NT2/D1 (cell line): ENCODE data around the gene WASL.

Experiments
- DNase-seq: peaks from one replicate; pipeline ENCODE4 v3.0.0-alpha.2; 2011; ENCODE audit warnings: low read depth, low spot score
- H3K27me3 ChIP-seq: 2 replicates; pipeline ENCODE4 v1.6.0; 2011; ENCODE audit warnings: mild to moderate bottlenecking; ENCODE audit not compliant: insufficient read length, insufficient read depth
- H3K36me3 ChIP-seq: 2 replicates; pipeline ENCODE4 v1.6.1; 2011; ENCODE audit warnings: mild to moderate bottlenecking, low read length, mixed read lengths; ENCODE audit not compliant: insufficient read depth, insufficient read length
- H3K4me1 ChIP-seq: 2 replicates; pipeline ENCODE4 v1.5.1; 2011; ENCODE audit not compliant: insufficient read depth, insufficient read length
- H3K4me3 ChIP-seq: 2 replicates; pipeline ENCODE4 v1.5.1; 2011; ENCODE audit warnings: low read depth; ENCODE audit not compliant: insufficient read length
- H3K9ac ChIP-seq: 2 replicates; pipeline ENCODE4 v1.6.0; 2011; ENCODE audit warnings: low read depth; ENCODE audit not compliant: insufficient read length
- H3K9me3 ChIP-seq: 2 replicates; pipeline ENCODE4 v1.5.1; 2011; ENCODE audit warnings: mild to moderate bottlenecking, low read length; ENCODE audit not compliant: insufficient read depth
- SUZ12 ChIP-seq: IDR thresholded peaks from 2 replicates; pipeline ENCODE4 v1.6.1; 2011; ENCODE audit not compliant: insufficient read length, insufficient read depth; ENCODE audit errors: extremely low read depth
- YY1 ChIP-seq: IDR thresholded peaks from 2 replicates; pipeline ENCODE4 v1.6.1; 2011; ENCODE audit not compliant: insufficient read length, insufficient read depth
- ZNF274 ChIP-seq: IDR thresholded peaks from 2 replicates; pipeline ENCODE4 v1.6.1; 2011; ENCODE audit warnings: mild to moderate bottlenecking, low read depth, low read length

Gene WASL

DNA sequence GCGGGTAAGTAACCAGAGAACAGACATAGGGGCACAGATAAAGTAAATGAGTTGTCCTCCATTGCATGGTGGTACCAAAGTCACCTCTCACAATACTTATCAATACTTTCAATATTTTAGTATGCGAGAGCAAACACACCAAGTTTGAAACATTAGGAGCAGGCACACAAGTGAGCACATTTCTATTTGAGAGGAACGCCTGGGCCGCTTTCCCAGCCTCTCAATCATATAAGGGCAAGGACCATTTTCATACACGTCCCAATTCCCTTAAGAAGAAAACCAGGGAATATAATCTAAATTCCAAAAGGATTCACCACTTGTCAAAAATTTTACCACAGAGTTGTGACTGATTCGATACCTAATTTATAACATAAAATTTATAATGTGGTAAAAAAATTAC is 85.6 kb downstream of the WASL start:
- Histone ChIP-seq H3K4me3 (no peak overlapping the region), H3K9me3 (no peaks in the 10 kb centered on the region), H3K4me1 (no peaks in the 10 kb centered on the region), H3K27me3 (no peaks in the 10 kb centered on the region), H3K36me3 (no peaks in the 10 kb centered on the region), H3K9ac (no peak overlapping the region)
- TF ChIP-seq ZNF274 (no peak), YY1 (no peak), SUZ12 (no peak)
- DNase-seq = no peak

DNA sequence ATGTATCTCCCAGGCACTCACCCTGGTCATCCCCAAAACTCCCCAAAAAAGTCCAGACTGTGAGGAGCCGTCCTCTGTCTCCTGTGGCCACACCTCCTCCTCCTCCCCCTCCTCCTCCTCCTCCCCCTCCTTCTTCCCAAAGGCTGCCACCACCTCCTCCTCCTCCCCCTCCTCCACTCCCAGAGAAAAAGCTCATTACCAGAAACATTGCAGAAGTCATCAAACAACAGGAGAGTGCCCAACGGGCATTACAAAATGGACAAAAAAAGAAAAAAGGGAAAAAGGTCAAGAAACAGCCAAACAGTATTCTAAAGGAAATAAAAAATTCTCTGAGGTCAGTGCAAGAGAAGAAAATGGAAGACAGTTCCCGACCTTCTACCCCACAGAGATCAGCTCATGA is 86.0 kb downstream of the WASL start:
- TF ChIP-seq SUZ12 (no peak), ZNF274 (no peak), YY1 (no peak)
- H3K27me3 ChIP-seq = no peaks in the 10 kb centered on the region
- H3K9me3 ChIP-seq = no peaks in the 10 kb centered on the region
- DNase-seq = no peak
- no peak overlapping the region for H3K4me3 ChIP-seq
- H3K9ac ChIP-seq = no peak overlapping the region
- no peaks in the 10 kb centered on the region for H3K36me3 ChIP-seq
- H3K4me1 ChIP-seq = no peaks in the 10 kb centered on the region

GRCh38 chr7:123662293-123662692 is 86.5 kb downstream of the WASL start:
- Histone ChIP-seq H3K27me3 (no peaks in the 10 kb centered on the region), H3K36me3 (no peaks in the 10 kb centered on the region), H3K4me1 (no peaks in the 10 kb centered on the region), H3K9me3 (no peaks in the 10 kb centered on the region), H3K4me3 (no peak overlapping the region), H3K9ac (no peak overlapping the region)
- TF ChIP-seq SUZ12 (no peak), YY1 (no peak), ZNF274 (no peak)
- no peak for DNase-seq

DNA sequence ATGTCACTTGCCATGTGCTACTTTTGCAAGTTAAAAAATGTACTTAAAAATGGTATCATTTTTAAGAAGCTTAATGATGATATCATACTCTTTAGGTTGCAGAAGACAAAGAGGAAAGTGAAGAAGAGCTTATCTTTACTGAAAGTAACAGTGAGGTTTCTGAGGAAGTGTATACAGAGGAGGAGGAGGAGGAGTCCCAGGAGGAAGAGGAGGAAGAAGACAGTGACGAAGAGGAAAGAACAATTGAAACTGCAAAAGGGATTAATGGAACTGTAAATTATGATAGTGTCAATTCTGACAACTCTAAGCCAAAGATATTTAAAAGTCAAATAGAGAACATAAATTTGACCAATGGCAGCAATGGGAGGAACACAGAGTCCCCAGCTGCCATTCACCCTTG is 87.0 kb downstream of the WASL start:
- no peak for TF ChIP-seq YY1
- no peak for TF ChIP-seq SUZ12
- TF ChIP-seq ZNF274 = no peak
- no peaks in the 10 kb centered on the region for H3K27me3 ChIP-seq
- DNase-seq = no peak
- H3K4me3 ChIP-seq = no peak overlapping the region
- H3K4me1 ChIP-seq = no peaks in the 10 kb centered on the region
- H3K36me3 ChIP-seq = no peaks in the 10 kb centered on the region
- no peaks in the 10 kb centered on the region for H3K9me3 ChIP-seq
- no peak overlapping the region for H3K9ac ChIP-seq

GRCh38 chr7:123660514-123661354 is 88.1 kb downstream of the WASL start:
- Histone ChIP-seq H3K36me3 (no peaks in the 10 kb centered on the region), H3K4me3 (no peak overlapping the region), H3K4me1 (no peaks in the 10 kb centered on the region), H3K9me3 (no peaks in the 10 kb centered on the region), H3K27me3 (no peaks in the 10 kb centered on the region), H3K9ac (no peak overlapping the region)
- DNase-seq = no peak
- TF ChIP-seq SUZ12 = no peak
- no peak for TF ChIP-seq YY1
- TF ChIP-seq ZNF274 = no peak

DNA sequence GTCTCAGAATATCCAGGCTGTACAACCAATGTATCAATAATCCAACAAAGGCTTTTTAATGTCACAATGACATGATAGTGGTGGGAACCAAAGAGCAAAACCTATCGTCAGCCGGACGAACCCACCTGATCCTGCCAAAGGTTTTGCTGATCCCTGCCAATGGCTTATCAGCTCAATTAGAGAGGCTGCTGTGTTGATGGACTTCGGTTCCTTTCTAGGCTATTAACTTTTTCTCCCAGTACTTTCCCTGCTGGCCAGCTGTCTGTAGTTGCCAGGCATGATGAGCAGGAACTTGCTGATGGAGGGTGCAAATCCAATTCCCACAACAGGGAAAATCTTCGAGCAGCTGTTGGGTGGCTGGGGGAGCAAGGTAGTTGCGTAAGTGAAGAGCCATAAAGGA is 90.8 kb downstream of the WASL start:
- TF ChIP-seq ZNF274 = no peak
- no peak for TF ChIP-seq SUZ12
- TF ChIP-seq YY1 = no peak
- Histone ChIP-seq H3K27me3 (no peaks in the 10 kb centered on the region), H3K4me1 (no peaks in the 10 kb centered on the region), H3K9me3 (no peaks in the 10 kb centered on the region), H3K36me3 (no peaks in the 10 kb centered on the region), H3K4me3 (no peak overlapping the region), H3K9ac (no peak overlapping the region)
- no peak for DNase-seq

DNA sequence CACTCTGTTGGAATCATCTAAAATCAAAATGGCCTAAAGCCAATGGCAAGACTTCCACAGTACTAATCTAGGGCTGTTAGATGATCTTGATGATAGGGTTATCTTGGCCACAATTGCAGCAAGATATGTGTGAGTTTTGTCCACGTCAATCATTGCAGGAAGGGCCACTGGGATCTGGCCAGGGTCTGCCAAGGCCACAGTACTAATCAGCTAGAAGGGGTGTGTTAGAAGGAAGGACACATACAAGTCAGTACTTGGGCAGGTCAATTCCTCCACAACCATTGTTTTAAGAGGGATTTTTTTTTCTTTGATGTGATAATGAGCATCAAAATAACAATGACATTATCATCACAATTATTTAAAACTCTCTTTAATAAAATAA is 91.5 kb downstream of the WASL start:
- H3K9ac ChIP-seq = no peak overlapping the region
- no peak for TF ChIP-seq ZNF274
- TF ChIP-seq YY1 = no peak
- TF ChIP-seq SUZ12 = no peak
- no peaks in the 10 kb centered on the region for H3K27me3 ChIP-seq
- H3K4me3 ChIP-seq = no peak overlapping the region
- DNase-seq = no peak
- no peaks in the 10 kb centered on the region for H3K36me3 ChIP-seq
- H3K4me1 ChIP-seq = no peaks in the 10 kb centered on the region
- H3K9me3 ChIP-seq = no peaks in the 10 kb centered on the region
